ENCODE results near the gene DHTKD1. TPM values are rescaled to one million over a fixed set of nuclear protein-coding genes. Genes with fewer than 3 reads are reported as not detected.

The DHTKD1 gene
- total and polyA plus RNA-seq, 4 donors = 26.2 to 119 (median 43.0) TPM

DNA sequence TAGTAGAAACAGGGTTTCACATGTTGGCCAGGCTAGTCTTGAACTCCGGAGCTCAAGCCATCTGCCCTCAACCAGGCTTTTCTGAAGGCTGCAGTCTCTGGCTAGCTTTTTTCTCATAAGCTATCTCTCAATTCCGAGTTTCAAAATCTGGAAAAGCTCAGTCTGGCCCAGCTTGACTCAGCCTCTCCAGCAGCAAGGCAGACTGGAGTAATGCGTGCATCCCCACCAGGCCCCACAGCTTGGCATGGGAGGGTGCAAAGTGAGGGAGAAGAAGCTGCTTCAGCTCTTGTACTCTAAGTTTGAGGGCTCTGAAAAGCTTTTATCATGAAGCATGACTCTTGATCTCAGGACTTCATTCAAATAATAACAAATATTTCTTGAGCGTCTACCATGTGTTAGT is 4.8 kb downstream of the DHTKD1 start:
- H3K9ac ChIP-seq (ENCODE audit: low read depth in 1 of 2, low read length in 2 of 2) = no peak overlapping the region
- TF ChIP-seq SP1 (IDR thresholded peaks at IDR 0.05) = no peak
- no peak for TF ChIP-seq FOXA2 (IDR thresholded peaks at IDR 0.05)
- TF ChIP-seq, protein P1, sequence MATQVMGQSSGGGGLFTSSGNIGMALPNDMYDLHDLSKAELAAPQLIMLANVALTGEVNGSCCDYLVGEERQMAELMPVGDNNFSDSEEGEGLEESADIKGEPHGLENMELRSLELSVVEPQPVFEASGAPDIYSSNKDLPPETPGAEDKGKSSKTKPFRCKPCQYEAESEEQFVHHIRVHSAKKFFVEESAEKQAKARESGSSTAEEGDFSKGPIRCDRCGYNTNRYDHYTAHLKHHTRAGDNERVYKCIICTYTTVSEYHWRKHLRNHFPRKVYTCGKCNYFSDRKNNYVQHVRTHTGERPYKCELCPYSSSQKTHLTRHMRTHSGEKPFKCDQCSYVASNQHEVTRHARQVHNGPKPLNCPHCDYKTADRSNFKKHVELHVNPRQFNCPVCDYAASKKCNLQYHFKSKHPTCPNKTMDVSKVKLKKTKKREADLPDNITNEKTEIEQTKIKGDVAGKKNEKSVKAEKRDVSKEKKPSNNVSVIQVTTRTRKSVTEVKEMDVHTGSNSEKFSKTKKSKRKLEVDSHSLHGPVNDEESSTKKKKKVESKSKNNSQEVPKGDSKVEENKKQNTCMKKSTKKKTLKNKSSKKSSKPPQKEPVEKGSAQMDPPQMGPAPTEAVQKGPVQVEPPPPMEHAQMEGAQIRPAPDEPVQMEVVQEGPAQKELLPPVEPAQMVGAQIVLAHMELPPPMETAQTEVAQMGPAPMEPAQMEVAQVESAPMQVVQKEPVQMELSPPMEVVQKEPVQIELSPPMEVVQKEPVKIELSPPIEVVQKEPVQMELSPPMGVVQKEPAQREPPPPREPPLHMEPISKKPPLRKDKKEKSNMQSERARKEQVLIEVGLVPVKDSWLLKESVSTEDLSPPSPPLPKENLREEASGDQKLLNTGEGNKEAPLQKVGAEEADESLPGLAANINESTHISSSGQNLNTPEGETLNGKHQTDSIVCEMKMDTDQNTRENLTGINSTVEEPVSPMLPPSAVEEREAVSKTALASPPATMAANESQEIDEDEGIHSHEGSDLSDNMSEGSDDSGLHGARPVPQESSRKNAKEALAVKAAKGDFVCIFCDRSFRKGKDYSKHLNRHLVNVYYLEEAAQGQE (IDR thresholded peaks at IDR 0.05) = no peak
- TF ChIP-seq, protein P2, sequence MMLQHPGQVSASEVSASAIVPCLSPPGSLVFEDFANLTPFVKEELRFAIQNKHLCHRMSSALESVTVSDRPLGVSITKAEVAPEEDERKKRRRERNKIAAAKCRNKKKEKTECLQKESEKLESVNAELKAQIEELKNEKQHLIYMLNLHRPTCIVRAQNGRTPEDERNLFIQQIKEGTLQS (IDR thresholded peaks at IDR 0.05) = no peak
- no peak for TF ChIP-seq EGR1 (IDR thresholded peaks at IDR 0.05; ENCODE audit: low read depth in 2 of 2)
- TF ChIP-seq RXRA (IDR thresholded peaks at IDR 0.05) = no peak
- TF ChIP-seq GABPA (IDR thresholded peaks at IDR 0.05 in 1 of 2, conservative IDR thresholded peaks at IDR 0.05 in 1 of 2) = no peak
- TF ChIP-seq JUND (IDR thresholded peaks at IDR 0.05) = no peak
- no peak for TF ChIP-seq YY1 (IDR thresholded peaks at IDR 0.05)
- no peak for TF ChIP-seq RAD21 (IDR thresholded peaks at IDR 0.05)
- TF ChIP-seq, protein P3, sequence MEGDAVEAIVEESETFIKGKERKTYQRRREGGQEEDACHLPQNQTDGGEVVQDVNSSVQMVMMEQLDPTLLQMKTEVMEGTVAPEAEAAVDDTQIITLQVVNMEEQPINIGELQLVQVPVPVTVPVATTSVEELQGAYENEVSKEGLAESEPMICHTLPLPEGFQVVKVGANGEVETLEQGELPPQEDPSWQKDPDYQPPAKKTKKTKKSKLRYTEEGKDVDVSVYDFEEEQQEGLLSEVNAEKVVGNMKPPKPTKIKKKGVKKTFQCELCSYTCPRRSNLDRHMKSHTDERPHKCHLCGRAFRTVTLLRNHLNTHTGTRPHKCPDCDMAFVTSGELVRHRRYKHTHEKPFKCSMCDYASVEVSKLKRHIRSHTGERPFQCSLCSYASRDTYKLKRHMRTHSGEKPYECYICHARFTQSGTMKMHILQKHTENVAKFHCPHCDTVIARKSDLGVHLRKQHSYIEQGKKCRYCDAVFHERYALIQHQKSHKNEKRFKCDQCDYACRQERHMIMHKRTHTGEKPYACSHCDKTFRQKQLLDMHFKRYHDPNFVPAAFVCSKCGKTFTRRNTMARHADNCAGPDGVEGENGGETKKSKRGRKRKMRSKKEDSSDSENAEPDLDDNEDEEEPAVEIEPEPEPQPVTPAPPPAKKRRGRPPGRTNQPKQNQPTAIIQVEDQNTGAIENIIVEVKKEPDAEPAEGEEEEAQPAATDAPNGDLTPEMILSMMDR (IDR thresholded peaks at IDR 0.05; ENCODE audit: low read depth, low read length, missing input control) = no peak
- TF ChIP-seq, protein P4, sequence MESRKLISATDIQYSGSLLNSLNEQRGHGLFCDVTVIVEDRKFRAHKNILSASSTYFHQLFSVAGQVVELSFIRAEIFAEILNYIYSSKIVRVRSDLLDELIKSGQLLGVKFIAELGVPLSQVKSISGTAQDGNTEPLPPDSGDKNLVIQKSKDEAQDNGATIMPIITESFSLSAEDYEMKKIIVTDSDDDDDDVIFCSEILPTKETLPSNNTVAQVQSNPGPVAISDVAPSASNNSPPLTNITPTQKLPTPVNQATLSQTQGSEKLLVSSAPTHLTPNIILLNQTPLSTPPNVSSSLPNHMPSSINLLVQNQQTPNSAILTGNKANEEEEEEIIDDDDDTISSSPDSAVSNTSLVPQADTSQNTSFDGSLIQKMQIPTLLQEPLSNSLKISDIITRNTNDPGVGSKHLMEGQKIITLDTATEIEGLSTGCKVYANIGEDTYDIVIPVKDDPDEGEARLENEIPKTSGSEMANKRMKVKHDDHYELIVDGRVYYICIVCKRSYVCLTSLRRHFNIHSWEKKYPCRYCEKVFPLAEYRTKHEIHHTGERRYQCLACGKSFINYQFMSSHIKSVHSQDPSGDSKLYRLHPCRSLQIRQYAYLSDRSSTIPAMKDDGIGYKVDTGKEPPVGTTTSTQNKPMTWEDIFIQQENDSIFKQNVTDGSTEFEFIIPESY (IDR thresholded peaks at IDR 0.05) = no peak
- no peak for TF ChIP-seq TAF1 (conservative IDR thresholded peaks at IDR 0.05)
- no peak for TF ChIP-seq FOXA1 (IDR thresholded peaks at IDR 0.05)
- TF ChIP-seq HNF4G (IDR thresholded peaks at IDR 0.05) = no peak
- TF ChIP-seq, protein P5, sequence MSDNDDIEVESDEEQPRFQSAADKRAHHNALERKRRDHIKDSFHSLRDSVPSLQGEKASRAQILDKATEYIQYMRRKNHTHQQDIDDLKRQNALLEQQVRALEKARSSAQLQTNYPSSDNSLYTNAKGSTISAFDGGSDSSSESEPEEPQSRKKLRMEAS (IDR thresholded peaks at IDR 0.05) = no peak
- TF ChIP-seq NR2F2 (IDR thresholded peaks at IDR 0.05) = no peak
- TF ChIP-seq HNF4A (conservative IDR thresholded peaks at IDR 0.05) = no peak
- no peaks in the 10 kb centered on the region for H3K9me3 ChIP-seq (ENCODE audit: control insufficient read depth in 4 of 4, low read length in 3 of 4)
- H3K4me1 ChIP-seq (ENCODE audit: control insufficient read depth in 4 of 4, insufficient read depth in 4 of 4, low read length in 3 of 4) = peaks cover 0 to 23% (median 20%) of the 10 kb centered on the region in 4 donors
- 52% methylated on average over 4 of the region's 4 CpGs for WGBS
- H3K27me3 ChIP-seq (ENCODE audit: control insufficient read depth in 4 of 4, insufficient read depth in 4 of 4, low read length in 3 of 4) = no peaks in the 10 kb centered on the region
- DNase-seq (ENCODE audit: low spot score) = no peak
- no peaks in the 10 kb centered on the region for H3K36me3 ChIP-seq (ENCODE audit: control insufficient read depth in 4 of 4, insufficient read depth in 3 of 4, low read depth in 1 of 4, low read length in 3 of 4)
- H3K27ac ChIP-seq (ENCODE audit: low read depth in 1 of 2, low read length in 2 of 2) = peak overlapping the region; percentile 60 to 78
- H3K4me3 ChIP-seq (ENCODE audit: low read depth in 1 of 3, low read length in 3 of 3) = no peak overlapping the region

Data from liver (tissue), 9 donors.